ENCODE measurements around the gene BPTF.
"Not testable (repeated sequence)": the region's sequence is repeated elsewhere in the genome, so short reads cannot be mapped to it uniquely, and the experiment has no call there.

Gene BPTF

GRCh38 chr17:67946513-67946912 is 121.2 kb downstream of the BPTF start:
- no peak for DNase-seq
- in situ Hi-C loops (cut with HindIII; ENCODE audit: low pct_ligation_motif_present, low pct_unique_long_range_greater_than_20kb, low sequenced_read_pairs): no loop called here

- no peak for DNase-seq
- in situ Hi-C loops (cut with HindIII; ENCODE audit: low pct_ligation_motif_present, low pct_unique_long_range_greater_than_20kb, low sequenced_read_pairs): no loop called here
Observed at GRCh38 chr17:67947325-67947813, 122.1 kb downstream of the BPTF start.

- in situ Hi-C loops (cut with HindIII; ENCODE audit: low pct_ligation_motif_present, low pct_unique_long_range_greater_than_20kb, low sequenced_read_pairs): no loop called here
- no peak for DNase-seq
Observed at GRCh38 chr17:67950945-67951344, 125.6 kb downstream of the BPTF start.

GRCh38 chr17:67959510-67959909 is 134.2 kb downstream of the BPTF start:
- in situ Hi-C loops (cut with HindIII; ENCODE audit: low pct_ligation_motif_present, low pct_unique_long_range_greater_than_20kb, low sequenced_read_pairs): no loop called here
- DNase-seq: no peak

- DNase-seq; in situ Hi-C loops (cut with HindIII; ENCODE audit: low pct_ligation_motif_present, low pct_unique_long_range_greater_than_20kb, low sequenced_read_pairs): not testable (repeated sequence)
Observed at GRCh38 chr17:67960276-67960675, 135.0 kb downstream of the BPTF start.

GRCh38 chr17:67962156-67962555 is 136.9 kb downstream of the BPTF start:
- DNase-seq; in situ Hi-C loops (cut with HindIII; ENCODE audit: low pct_ligation_motif_present, low pct_unique_long_range_greater_than_20kb, low sequenced_read_pairs): not testable (repeated sequence)

GRCh38 chr17:67963145-67963572 is 137.9 kb downstream of the BPTF start:
- peak; percentile 72 for DNase-seq
- in situ Hi-C loops (cut with HindIII; ENCODE audit: low pct_ligation_motif_present, low pct_unique_long_range_greater_than_20kb, low sequenced_read_pairs): not testable (repeated sequence)

GRCh38 chr17:67970783-67971182 is 145.5 kb downstream of the BPTF start:
- in situ Hi-C loops (cut with HindIII; ENCODE audit: low pct_ligation_motif_present, low pct_unique_long_range_greater_than_20kb, low sequenced_read_pairs): no loop called here
- no peak for DNase-seq

GRCh38 chr17:67974185-67974584 is 148.9 kb downstream of the BPTF start:
- DNase-seq: no peak
- in situ Hi-C loops (cut with HindIII; ENCODE audit: low pct_ligation_motif_present, low pct_unique_long_range_greater_than_20kb, low sequenced_read_pairs): no loop called here

- DNase-seq: no peak
- in situ Hi-C loops (cut with HindIII; ENCODE audit: low pct_ligation_motif_present, low pct_unique_long_range_greater_than_20kb, low sequenced_read_pairs): no loop called here
Observed at GRCh38 chr17:67974598-67975066, 149.3 kb downstream of the BPTF start.

GRCh38 chr17:67976306-67976705 is 151.0 kb downstream of the BPTF start:
- in situ Hi-C loops (cut with HindIII; ENCODE audit: low pct_ligation_motif_present, low pct_unique_long_range_greater_than_20kb, low sequenced_read_pairs); DNase-seq: not testable (repeated sequence)

- in situ Hi-C loops (cut with HindIII; ENCODE audit: low pct_ligation_motif_present, low pct_unique_long_range_greater_than_20kb, low sequenced_read_pairs): no loop called here
- DNase-seq: no peak
Observed at GRCh38 chr17:67980456-67980855, 155.2 kb downstream of the BPTF start.

- in situ Hi-C loops (cut with HindIII; ENCODE audit: low pct_ligation_motif_present, low pct_unique_long_range_greater_than_20kb, low sequenced_read_pairs); DNase-seq: not testable (repeated sequence)
Observed at GRCh38 chr17:67980883-67981282, 155.6 kb downstream of the BPTF start.

GRCh38 chr17:67982034-67982640 is 156.8 kb downstream of the BPTF start:
- in situ Hi-C loops (cut with HindIII; ENCODE audit: low pct_ligation_motif_present, low pct_unique_long_range_greater_than_20kb, low sequenced_read_pairs): no loop called here
- no peak for DNase-seq

- in situ Hi-C loops (cut with HindIII; ENCODE audit: low pct_ligation_motif_present, low pct_unique_long_range_greater_than_20kb, low sequenced_read_pairs): no loop called here
- no peak for DNase-seq
Observed at GRCh38 chr17:67982686-67983382, 157.5 kb downstream of the BPTF start.

- DNase-seq: no peak
- in situ Hi-C loops (cut with HindIII; ENCODE audit: low pct_ligation_motif_present, low pct_unique_long_range_greater_than_20kb, low sequenced_read_pairs): no loop called here
Observed at GRCh38 chr17:67983383-67983688, 158.0 kb downstream of the BPTF start.

GRCh38 chr17:67990909-67991308 is 165.6 kb downstream of the BPTF start:
- in situ Hi-C loops (cut with HindIII; ENCODE audit: low pct_ligation_motif_present, low pct_unique_long_range_greater_than_20kb, low sequenced_read_pairs): no loop called here

GRCh38 chr17:67992548-67993152 is 167.3 kb downstream of the BPTF start:
- in situ Hi-C loops (cut with HindIII; ENCODE audit: low pct_ligation_motif_present, low pct_unique_long_range_greater_than_20kb, low sequenced_read_pairs): no loop called here
- no peak for DNase-seq

More at GRCh38 chr17:67990909-67991308, 165.6 kb downstream of the BPTF start:
- DNase-seq: no peak

GRCh38 chr17:67993153-67993997 is 168.1 kb downstream of the BPTF start:
- peak; percentile 89 for DNase-seq
- in situ Hi-C loops (cut with HindIII; ENCODE audit: low pct_ligation_motif_present, low pct_unique_long_range_greater_than_20kb, low sequenced_read_pairs): no loop called here

All from ACHN (cell line).